HFF-Myc (cell line): ENCODE results near the gene CROCC.

ENCODE experiments used
- DNase-seq: peaks from one replicate; pipeline ENCODE4 v3.0.0-alpha.2; 2011; ENCODE audit warnings: low read depth; ENCODE audit errors: extremely low read depth
- H3K4me3 ChIP-seq: replicated peaks from 2 replicates; pipeline ENCODE4 v1.5.1; 2011; ENCODE audit warnings: low read depth, mild to moderate bottlenecking, control low read depth, low read length
- CTCF ChIP-seq: IDR thresholded peaks from 2 replicates; pipeline ENCODE4 v1.5.1; 2012; ENCODE audit warnings: mild to moderate bottlenecking, low read depth, low read length, control low read depth; ENCODE audit errors: missing control alignments

CROCC gene

GRCh38 chr1:17011092-17011438, 89.3 kb downstream of the CROCC start:
- no peak for DNase-seq
- H3K4me3 ChIP-seq = peak overlapping the region; percentile 70
- no peak for TF ChIP-seq CTCF

GRCh38 chr1:17011439-17012307, 89.9 kb downstream of the CROCC start, which contains the start of gene ATP13A2:
Gene ATP13A2 (minus strand): TSS chr1:17011928. CDS start chr1:17011738, 190 bp downstream.
- H3K4me3 ChIP-seq = peak within 1 kb of the TSS; percentile 70
- DNase-seq = no peak
- no peak for TF ChIP-seq CTCF

GRCh38 chr1:17012775-17013490, 91.2 kb downstream of the CROCC start:
- TF ChIP-seq CTCF = no peak
- no peak for DNase-seq
- no peak overlapping the region for H3K4me3 ChIP-seq

GRCh38 chr1:17013491-17014320, 92.0 kb downstream of the CROCC start:
- H3K4me3 ChIP-seq = no peak overlapping the region
- no peak for DNase-seq
- no peak for TF ChIP-seq CTCF

GRCh38 chr1:17014671-17015567, 93.2 kb downstream of the CROCC start:
- H3K4me3 ChIP-seq = no peak overlapping the region
- TF ChIP-seq CTCF = no peak
- no peak for DNase-seq

GRCh38 chr1:17016317-17016661, 94.6 kb downstream of the CROCC start:
- TF ChIP-seq CTCF = no peak
- no peak for DNase-seq
- H3K4me3 ChIP-seq = no peak overlapping the region
